Left ventricle myocardium inferior (tissue), 1 donor: ENCODE data around the gene ING5. TPM values are rescaled to one million over a fixed set of nuclear protein-coding genes. Genes with fewer than 3 reads are reported as not detected.

Experiments used
- DNase-seq: peaks from one replicate; pipeline ENCODE4 v3.0.0-alpha.2; 2020
- H3K27ac ChIP-seq: fragments of 200-600 bp; replicated peaks from 2 replicates; pipeline ENCODE4 v1.8.0; 2021
- H3K27me3 ChIP-seq: fragments of 200-600 bp; 2 replicates; pipeline ENCODE4 v1.8.0; 2021; ENCODE audit warnings: low read depth
- H3K36me3 ChIP-seq: fragments of 200-600 bp; 2 replicates; pipeline ENCODE4 v1.8.0; 2021
- H3K4me1 ChIP-seq: fragments of 200-600 bp; 2 replicates; pipeline ENCODE4 v1.8.0; 2021
- H3K4me3 ChIP-seq: fragments of 200-600 bp; 2 replicates; pipeline ENCODE4 v1.8.0; 2021; ENCODE audit warnings: mild to moderate bottlenecking, moderate library complexity
- H3K9me3 ChIP-seq: fragments of 200-600 bp; replicated peaks from 2 replicates; pipeline ENCODE4 v1.8.0; 2021
- CTCF ChIP-seq: fragments of 200-600 bp; IDR thresholded peaks from 2 replicates; pipeline ENCODE4 v1.8.0; 2021; ENCODE audit warnings: antibody characterized with exemption, mild to moderate bottlenecking, borderline replicate concordance
- intact Hi-C: fragments of 100-400 bp; cut with micrococcal nuclease; formaldehyde crosslinking; loops from one replicate; pipeline ENCODE4 v1.11.0; 2022
- long read RNA-seq: library from polyadenylated mRNA; unstranded; transcript quantifications from one replicate; pipeline ENCODE4 v2.0.0, GENCODE V29; 2021
- total RNA-seq: library from RNA; stranded (reverse); fragmentation: NEBNext Ultra II Directional; extraction: Animal tissue kit (Norgen Biotek cat#: 25700); gene quantifications from one replicate; pipeline ENCODE4 v1.2.1, GENCODE V29; 2021
- donor health status: DM: no; HTN: yes; CAD: no; lungs with severe emphysema.

ING5 gene
- total RNA-seq, result 20.0 TPM
- long read RNA-seq, full-length matches to known transcripts, result 7 of 15 reads
- long read RNA-seq, partial matches to known transcripts, result 3 of 15 reads
- long read RNA-seq, other reads (novel, unspliced or antisense), result 5 of 15 reads

DNA sequence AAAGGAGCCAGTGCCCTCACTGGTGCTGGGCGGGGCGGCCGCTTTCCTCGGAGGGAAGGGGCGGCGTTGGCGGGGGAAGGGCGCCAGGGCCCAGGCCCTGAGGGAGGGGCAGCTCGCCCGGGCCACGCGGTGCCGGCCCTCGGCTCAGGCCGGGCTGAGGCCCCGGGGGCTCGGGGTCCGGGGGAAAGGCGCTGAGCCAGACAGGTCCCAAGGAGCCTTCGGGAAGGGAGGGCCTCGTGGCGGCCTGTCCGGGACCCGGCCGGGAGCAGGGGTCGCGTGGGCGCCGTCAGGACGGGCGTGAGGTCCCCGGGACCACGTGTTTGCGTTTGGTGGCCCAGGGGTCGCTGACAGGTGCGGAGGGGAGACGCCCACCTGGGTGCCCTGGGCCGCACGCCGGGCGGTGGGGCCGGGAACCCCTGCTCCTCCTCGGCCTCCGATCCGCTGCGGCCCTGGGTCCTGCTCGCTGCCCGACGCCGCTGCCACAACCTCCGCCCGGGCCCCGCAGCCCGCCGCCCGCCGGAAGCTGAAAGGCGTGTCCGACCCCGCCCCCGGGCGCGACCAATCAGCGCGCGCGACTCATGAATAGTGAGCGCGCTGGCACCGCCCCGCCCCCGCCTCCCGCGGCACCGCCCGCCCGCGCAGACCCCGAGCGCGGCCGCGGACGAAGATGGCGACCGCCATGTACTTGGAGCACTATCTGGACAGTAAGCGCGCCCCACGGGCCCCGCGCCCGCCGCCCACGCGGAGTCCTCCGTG, at the start of gene ING5:
Gene ING5, plus strand, starts transcription at position 641 of the 756 bp plus-strand sequence. Its CDS starts 27 bp downstream, at position 668.
- peak; percentile 57 for TF ChIP-seq CTCF
- Histone ChIP-seq H3K27ac (peak within 1 kb of the TSS; percentile 96), H3K9me3 (peaks cover 3% of the 10 kb centered on the region), H3K36me3 (peaks cover 20% of the 10 kb centered on the region), H3K4me3 (peak within 1 kb of the TSS; percentile 92), H3K27me3 (no peaks in the 10 kb centered on the region), H3K4me1 (peaks cover 25% of the 10 kb centered on the region)
- intact Hi-C loops, result no loop called here
- DNase-seq, result peak; percentile 98

- no peak for DNase-seq
- H3K4me1 ChIP-seq, result peaks cover 45% of the 10 kb centered on the region
- no peak for TF ChIP-seq CTCF
- intact Hi-C loops, result no loop called here
- no peak overlapping the region for H3K4me3 ChIP-seq
- H3K27ac ChIP-seq, result no peak overlapping the region
- H3K27me3 ChIP-seq, result no peaks in the 10 kb centered on the region
- H3K36me3 ChIP-seq, result peaks cover 60% of the 10 kb centered on the region
- no peaks in the 10 kb centered on the region for H3K9me3 ChIP-seq
Measured at GRCh38 chr2:241652142-241652541, 49.7 kb upstream of the ING5 start.

DNA sequence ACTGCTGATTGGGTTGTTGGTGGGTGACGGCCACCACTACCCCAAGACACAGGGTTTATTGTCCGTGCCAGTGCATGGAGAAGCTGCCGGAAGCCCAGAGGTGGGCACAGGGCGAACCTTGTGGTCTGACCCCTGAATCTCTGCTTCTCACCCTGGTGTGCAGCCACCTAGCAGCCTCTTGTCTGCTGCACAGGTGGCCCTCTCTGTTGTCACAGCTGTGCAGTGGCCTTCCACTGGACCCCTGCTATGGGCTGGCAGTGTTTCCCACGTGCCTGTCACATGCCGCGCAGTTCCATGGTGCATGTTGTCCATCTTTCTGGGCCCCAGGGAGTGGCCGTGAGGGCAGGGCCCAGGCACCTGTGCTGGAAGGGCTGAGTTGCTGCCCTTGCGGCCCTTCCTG, 49.1 kb upstream of the ING5 start:
- H3K4me1 ChIP-seq, result peaks cover 40% of the 10 kb centered on the region
- intact Hi-C loops, result no loop called here
- H3K4me3 ChIP-seq, result no peak overlapping the region
- DNase-seq, result no peak
- H3K27me3 ChIP-seq, result no peaks in the 10 kb centered on the region
- no peaks in the 10 kb centered on the region for H3K9me3 ChIP-seq
- no peak overlapping the region for H3K27ac ChIP-seq
- H3K36me3 ChIP-seq, result peaks cover 61% of the 10 kb centered on the region
- no peak for TF ChIP-seq CTCF

- Histone ChIP-seq H3K9me3 (no peaks in the 10 kb centered on the region), H3K36me3 (peaks cover 66% of the 10 kb centered on the region), H3K27ac (no peak overlapping the region), H3K4me1 (peaks cover 34% of the 10 kb centered on the region), H3K4me3 (no peak overlapping the region), H3K27me3 (no peaks in the 10 kb centered on the region)
- intact Hi-C loops, result no loop called here
- TF ChIP-seq CTCF, result no peak
- no peak for DNase-seq
Measured at GRCh38 chr2:241653210-241653750, 48.6 kb upstream of the ING5 start.

- no peaks in the 10 kb centered on the region for H3K9me3 ChIP-seq
- peaks cover 77% of the 10 kb centered on the region for H3K36me3 ChIP-seq
- H3K4me1 ChIP-seq, result peaks cover 24% of the 10 kb centered on the region
- intact Hi-C loops, result no loop called here
- TF ChIP-seq CTCF, result no peak
- DNase-seq, result no peak
- no peak overlapping the region for H3K27ac ChIP-seq
- H3K4me3 ChIP-seq, result no peak overlapping the region
- H3K27me3 ChIP-seq, result no peaks in the 10 kb centered on the region
Measured at GRCh38 chr2:241654551-241654950, 47.3 kb upstream of the ING5 start.
